Natural killer cell (primary cell): ENCODE results near the gene ELFN1. TPM values are rescaled to one million over a fixed set of nuclear protein-coding genes. Genes with fewer than 3 reads are reported as not detected.

Experiments
- ATAC-seq, 3 donors: fragments of 150-1000 bp in 2 of 3; fragments of 200-7000 bp in 1 of 3; cut with Tn5 transposase; 1 replicate in 1 of 3; 2 replicates in 2 of 3; pipeline ENCODE4 v1.10.0; 2021; ENCODE audit warnings: mild to moderate bottlenecking in 2 of 3, moderate library complexity in 2 of 3
- DNase-seq, 2 donors: peaks; one replicate each; pipeline versions ENCODE4 v3.0.0 to v3.0.0-alpha.2; 2013 to 2021; ENCODE audit warnings: mixed read lengths in 1 of 2
- H3K27ac ChIP-seq: one replicate; pipeline ENCODE4 v1.5.1; 2013; ENCODE audit warnings: mild to moderate bottlenecking, low read length
- H3K27me3 ChIP-seq: one replicate; pipeline ENCODE4 v1.6.1; 2013; ENCODE audit warnings: low read length; ENCODE audit not compliant: control insufficient read depth, insufficient read depth
- H3K36me3 ChIP-seq: one replicate; pipeline ENCODE4 v1.6.1; 2013; ENCODE audit warnings: low read length; ENCODE audit not compliant: control insufficient read depth, insufficient read depth
- H3K4me1 ChIP-seq: one replicate; pipeline ENCODE4 v1.6.1; 2013; ENCODE audit warnings: low read length; ENCODE audit not compliant: control insufficient read depth, insufficient read depth
- H3K4me3 ChIP-seq: one replicate; pipeline ENCODE4 v1.5.1; 2013; ENCODE audit warnings: low read length
- H3K9me3 ChIP-seq: one replicate; pipeline ENCODE4 v1.6.1; 2013; ENCODE audit warnings: low read length; ENCODE audit not compliant: control insufficient read depth, insufficient read depth
- H3K27ac Mint-ChIP-seq, 2 donors: one replicate each; pipeline ENCODE4 v1.8.0; 2022; ENCODE audit warnings: mild to moderate bottlenecking in 2 of 2, mixed read lengths in 2 of 2, moderate library complexity in 1 of 2
- H3K27me3 Mint-ChIP-seq, 2 donors: one replicate each; pipeline ENCODE4 v1.8.0; 2022; ENCODE audit warnings: low read depth in 2 of 2, mixed read lengths in 2 of 2
- H3K36me3 Mint-ChIP-seq: one replicate; pipeline ENCODE4 v1.8.0; 2022; ENCODE audit warnings: mixed read lengths
- H3K4me1 Mint-ChIP-seq, 2 donors: one replicate each; pipeline ENCODE4 v1.8.0; 2022; ENCODE audit warnings: mixed read lengths in 2 of 2
- H3K4me3 Mint-ChIP-seq: one replicate; pipeline ENCODE4 v1.8.0; 2022; ENCODE audit warnings: mild to moderate bottlenecking, moderate library complexity, mixed read lengths
- H3K9me3 Mint-ChIP-seq, 2 donors: one replicate each; pipeline ENCODE4 v1.8.0; 2022; ENCODE audit warnings: mixed read lengths in 2 of 2
- WGBS: methylation state at CpG from one replicate; pipeline ENCODE4 v1.1.7; 2013; ENCODE audit warnings: missing lambda C conversion rate; ENCODE audit not compliant: insufficient coverage; 5-methylcytosine and 5-hydroxymethylcytosine counted together
- intact Hi-C: fragments of 100-400 bp; cut with micrococcal nuclease; formaldehyde crosslinking; loops from one replicate; pipeline ENCODE4 v1.14.2; 2022
- total RNA-seq, 4 donors: library from RNA; stranded (reverse); fragments of 120-200 nt in 1 of 4; gene quantifications; one replicate each; pipeline versions ENCODE4 v1.2.3 to v1.2.4, GENCODE V29; 2013 to 2022
- TF ChIP-seq, protein P1 (sequence below): fragments of 200-600 bp; IDR thresholded peaks from one replicate; pipeline ENCODE4 v1.8.0; 2022; ENCODE audit warnings: antibody characterized with exemption

Gene ELFN1
- total RNA-seq, 3 donors from 2014 or later (not counting 1 experiment from before 2014, with no cell fraction given): 0.30 to 0.45 TPM; not detected in 1

GRCh38 chr7:1715331-1715625 lies 45.2 kb downstream of the ELFN1 start:
- DNase-seq (no peak), ATAC-seq (no peak)
- TF ChIP-seq, protein P1, sequence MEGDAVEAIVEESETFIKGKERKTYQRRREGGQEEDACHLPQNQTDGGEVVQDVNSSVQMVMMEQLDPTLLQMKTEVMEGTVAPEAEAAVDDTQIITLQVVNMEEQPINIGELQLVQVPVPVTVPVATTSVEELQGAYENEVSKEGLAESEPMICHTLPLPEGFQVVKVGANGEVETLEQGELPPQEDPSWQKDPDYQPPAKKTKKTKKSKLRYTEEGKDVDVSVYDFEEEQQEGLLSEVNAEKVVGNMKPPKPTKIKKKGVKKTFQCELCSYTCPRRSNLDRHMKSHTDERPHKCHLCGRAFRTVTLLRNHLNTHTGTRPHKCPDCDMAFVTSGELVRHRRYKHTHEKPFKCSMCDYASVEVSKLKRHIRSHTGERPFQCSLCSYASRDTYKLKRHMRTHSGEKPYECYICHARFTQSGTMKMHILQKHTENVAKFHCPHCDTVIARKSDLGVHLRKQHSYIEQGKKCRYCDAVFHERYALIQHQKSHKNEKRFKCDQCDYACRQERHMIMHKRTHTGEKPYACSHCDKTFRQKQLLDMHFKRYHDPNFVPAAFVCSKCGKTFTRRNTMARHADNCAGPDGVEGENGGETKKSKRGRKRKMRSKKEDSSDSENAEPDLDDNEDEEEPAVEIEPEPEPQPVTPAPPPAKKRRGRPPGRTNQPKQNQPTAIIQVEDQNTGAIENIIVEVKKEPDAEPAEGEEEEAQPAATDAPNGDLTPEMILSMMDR: no peak
- Mint-ChIP-seq H3K27ac (no peak overlapping the region), H3K36me3 (no peaks in the 10 kb centered on the region), H3K4me3 (no peak overlapping the region), H3K4me1 (no peaks in the 10 kb centered on the region), H3K27me3 (peaks cover 0 to 20% of the 10 kb centered on the region in 2 donors), H3K9me3 (no peaks in the 10 kb centered on the region)
- Histone ChIP-seq H3K27me3 (no peaks in the 10 kb centered on the region), H3K27ac (no peak overlapping the region), H3K4me3 (no peak overlapping the region), H3K9me3 (peaks cover 4% of the 10 kb centered on the region), H3K36me3 (no peaks in the 10 kb centered on the region), H3K4me1 (no peaks in the 10 kb centered on the region)
- 88% methylated on average over 5 of the region's 5 CpGs for WGBS
- intact Hi-C loops: no loop called here

- DNase-seq: no peak
- Mint-ChIP-seq H3K36me3 (no peaks in the 10 kb centered on the region), H3K4me1 (no peaks in the 10 kb centered on the region), H3K27ac (no peak overlapping the region), H3K4me3 (no peak overlapping the region), H3K9me3 (no peaks in the 10 kb centered on the region), H3K27me3 (peaks cover 0 to 20% of the 10 kb centered on the region in 2 donors)
- 76% methylated on average over 6 of the region's 6 CpGs for WGBS
- intact Hi-C loops: no loop called here
- H3K4me3 ChIP-seq: no peak overlapping the region
- peaks cover 2% of the 10 kb centered on the region for H3K9me3 ChIP-seq
- ATAC-seq: no peak
- H3K4me1 ChIP-seq: no peaks in the 10 kb centered on the region
- H3K27ac ChIP-seq: no peak overlapping the region
- no peaks in the 10 kb centered on the region for H3K36me3 ChIP-seq
- H3K27me3 ChIP-seq: no peaks in the 10 kb centered on the region
- TF ChIP-seq, protein P1: no peak
Measured at GRCh38 chr7:1715671-1716074, 45.6 kb downstream of the ELFN1 start.

DNA sequence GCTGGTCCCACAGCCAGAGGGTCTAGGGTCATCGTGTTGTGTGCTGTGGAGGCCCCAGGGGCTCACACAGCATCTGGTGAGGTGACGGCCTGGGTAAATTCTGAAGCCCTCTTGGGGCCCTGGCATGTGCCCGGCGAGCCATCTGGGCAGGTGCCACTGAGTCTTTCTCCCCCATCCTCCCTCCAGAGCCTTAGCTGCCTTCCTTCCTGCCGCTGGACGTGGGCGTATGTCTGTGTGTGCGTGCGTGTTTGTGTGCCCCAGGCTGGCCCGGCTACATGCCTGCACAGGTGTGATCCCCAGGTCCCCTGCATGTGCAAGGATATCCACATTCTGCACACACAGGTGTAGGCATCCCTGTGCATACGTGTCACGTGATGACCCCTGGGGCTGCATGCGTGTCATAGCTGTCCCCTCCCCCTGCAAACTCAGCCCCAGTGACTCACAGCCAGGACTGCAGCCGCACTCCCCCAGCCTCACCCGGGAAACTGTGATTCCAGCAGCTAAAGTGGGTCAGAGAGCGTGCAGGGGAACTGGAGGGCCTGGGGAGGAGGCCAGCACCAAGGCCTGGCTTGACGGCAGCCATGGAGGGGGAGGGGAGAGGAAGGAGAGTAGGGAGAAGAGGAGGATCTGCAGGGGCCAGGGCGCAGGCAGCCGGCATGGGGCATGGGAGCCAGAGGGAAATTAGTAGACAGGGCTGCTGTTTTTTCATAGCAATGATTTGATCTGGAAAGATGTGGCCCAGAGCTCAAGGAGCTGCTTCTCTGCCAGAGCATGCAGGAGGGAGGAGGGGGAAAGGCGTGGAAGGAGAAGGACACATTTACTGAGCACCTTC lies 46.4 kb downstream of the ELFN1 start:
- intact Hi-C loops: no loop called here
- Mint-ChIP-seq H3K4me1 (no peaks in the 10 kb centered on the region), H3K4me3 (no peak overlapping the region), H3K9me3 (no peaks in the 10 kb centered on the region), H3K36me3 (no peaks in the 10 kb centered on the region), H3K27me3 (peaks cover 0 to 17% of the 10 kb centered on the region in 2 donors), H3K27ac (no peak overlapping the region)
- Histone ChIP-seq H3K4me3 (no peak overlapping the region), H3K9me3 (peaks cover 2% of the 10 kb centered on the region), H3K4me1 (no peaks in the 10 kb centered on the region), H3K27ac (no peak overlapping the region), H3K27me3 (no peaks in the 10 kb centered on the region), H3K36me3 (no peaks in the 10 kb centered on the region)
- ATAC-seq (no peak), DNase-seq (no peak)
- TF ChIP-seq, protein P1: no peak
- 82% methylated on average over 20 of the region's 20 CpGs for WGBS

- H3K27ac ChIP-seq: no peak overlapping the region
- H3K4me3 ChIP-seq: no peak overlapping the region
- H3K4me1 Mint-ChIP-seq: no peaks in the 10 kb centered on the region
- H3K9me3 Mint-ChIP-seq: no peaks in the 10 kb centered on the region
- DNase-seq: no peak
- no peaks in the 10 kb centered on the region for H3K27me3 ChIP-seq
- peaks cover 2% of the 10 kb centered on the region for H3K9me3 ChIP-seq
- no peaks in the 10 kb centered on the region for H3K36me3 Mint-ChIP-seq
- no peaks in the 10 kb centered on the region for H3K4me1 ChIP-seq
- TF ChIP-seq, protein P1: no peak
- no peaks in the 10 kb centered on the region for H3K36me3 ChIP-seq
- ATAC-seq: no peak
- intact Hi-C loops: no loop called here
- no peak overlapping the region for H3K4me3 Mint-ChIP-seq
- no peak overlapping the region for H3K27ac Mint-ChIP-seq
- peaks cover 0 to 17% of the 10 kb centered on the region in 2 donors for H3K27me3 Mint-ChIP-seq
- 91% methylated on average over 10 of the region's 10 CpGs for WGBS
Measured at GRCh38 chr7:1717095-1717483, 47.0 kb downstream of the ELFN1 start.
